ENCODE measurements around the gene TAAR2. TPM values are rescaled to one million over a fixed set of nuclear protein-coding genes. Genes with fewer than 3 reads are reported as not detected.
"Not testable (repeated sequence)": the region's sequence is repeated elsewhere in the genome, so short reads cannot be mapped to it uniquely, and the experiment has no call there.

TAAR2 gene
- total and polyA plus RNA-seq, 2 of the 8 experiments (the other 6 are each of a cell fraction or from before 2014, with no cell fraction given), result not detected

DNA sequence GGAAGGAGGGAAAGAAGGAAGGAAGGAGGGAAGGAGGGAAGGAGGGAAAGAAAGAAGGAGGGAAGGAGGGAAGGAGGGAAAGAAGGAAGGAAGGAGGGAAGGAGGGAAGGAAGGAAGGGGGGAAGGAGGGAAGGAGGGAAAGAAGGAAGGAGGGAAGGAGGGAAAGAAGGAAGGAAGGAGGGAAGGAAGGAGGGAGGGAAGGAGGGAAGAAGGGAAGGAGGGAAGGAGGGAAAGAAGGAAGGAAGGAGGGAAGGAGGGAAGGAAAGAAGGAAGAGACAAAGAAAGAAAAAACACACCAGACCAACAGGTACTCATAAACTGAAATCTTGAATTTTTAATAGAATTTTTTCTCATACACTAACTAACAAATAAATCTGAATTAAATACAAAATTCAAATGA is 23.2 kb downstream of the TAAR2 start:
- H3K23me2 ChIP-seq (ENCODE audit: low read depth, low read length); H4K20me1 ChIP-seq (replicated peaks in 1 of 2; ENCODE audit: control insufficient read depth in 1 of 2, insufficient read depth in 2 of 2, low read length in 2 of 2); H2BK12ac ChIP-seq (ENCODE audit: low read depth, low read length); H4K8ac ChIP-seq (ENCODE audit: extremely low read depth, insufficient read depth, low read length); H2BK5ac ChIP-seq (ENCODE audit: low read depth, low read length); H3K36me3 ChIP-seq (ENCODE audit: control insufficient read depth in 2 of 4, insufficient read depth in 4 of 4, low read length in 3 of 4); H2AFZ ChIP-seq (ENCODE audit: low read length); H3K27ac ChIP-seq (ENCODE audit: low read depth, low read length); H3K4me3 ChIP-seq (ENCODE audit: extremely low read depth in 1 of 4, insufficient read depth in 2 of 4, low read depth in 3 of 4, low read length in 4 of 4); DNase-seq (ENCODE audit: low read depth in 1 of 2, low spot score in 2 of 2); H3K23ac ChIP-seq (ENCODE audit: insufficient read length); H3K4me2 ChIP-seq (ENCODE audit: insufficient read depth in 1 of 2, low read depth in 2 of 2, low read length in 2 of 2); H3K14ac ChIP-seq (ENCODE audit: insufficient read length); FAIRE-seq; H3K4me1 ChIP-seq (replicated peaks in 1 of 4; ENCODE audit: control insufficient read depth in 3 of 4, insufficient read depth in 4 of 4, low read length in 3 of 4); H3K27me3 ChIP-seq (replicated peaks in 1 of 4; ENCODE audit: control insufficient read depth in 3 of 4, extremely low read depth in 1 of 4, insufficient read depth in 3 of 4, low read length in 3 of 4); H3K79me2 ChIP-seq (ENCODE audit: control insufficient read depth in 1 of 2, insufficient read depth in 2 of 2, low read length in 2 of 2); H4K5ac ChIP-seq (ENCODE audit: insufficient read length, low read depth, low read length); H3K79me1 ChIP-seq (ENCODE audit: low read depth, low read length); POLR2A ChIA-PET (ENCODE audit: partially characterized antibody); H3K9ac ChIP-seq (replicated peaks in 1 of 4; ENCODE audit: extremely low read depth in 1 of 4, low read depth in 3 of 4, low read length in 3 of 4); H2BK20ac ChIP-seq (ENCODE audit: low read length); H2AK5ac ChIP-seq (ENCODE audit: low read depth, low read length); H3K9me3 ChIP-seq (ENCODE audit: insufficient read depth in 2 of 2, low read depth in 1 of 2, low read length in 1 of 2); H3K4ac ChIP-seq (replicated peaks; ENCODE audit: insufficient read length, low read depth, low read length); H3K18ac ChIP-seq (ENCODE audit: extremely low read depth, low read length); H4K91ac ChIP-seq (replicated peaks; ENCODE audit: insufficient read length, low read length); H2BK15ac ChIP-seq (ENCODE audit: low read length); H3K56ac ChIP-seq (replicated peaks; ENCODE audit: insufficient read length, low read depth, low read length); H2BK120ac ChIP-seq (replicated peaks; ENCODE audit: low read depth, low read length): not testable (repeated sequence)
- CTCF ChIA-PET (ENCODE audit: partially characterized antibody), result interaction anchor here (1.0 to 2.8 kb wide), 4 partner anchors 9 to 162 kb away, joined by 3 to 15 read pairs (median 4); no protein-coding TSS in a partner anchor
